Suprapubic skin (tissue), 4 donors: Measurements from ENCODE around the gene HMGCL. TPM values are rescaled to one million over a fixed set of nuclear protein-coding genes. Genes with fewer than 3 reads are reported as not detected.

Experiments
- DNase-seq, 2 donors: peaks; one replicate each; pipeline ENCODE4 v3.0.0-alpha.2; 2019; ENCODE audit warnings: low spot score in 2 of 2
- H3K27ac ChIP-seq: fragments of 200-600 bp; sonication (generic); one replicate; pipeline ENCODE4 v1.5.1; 2019
- H3K27me3 ChIP-seq: fragments of 200-600 bp; sonication (generic); one replicate; pipeline ENCODE4 v1.5.1; 2019
- H3K36me3 ChIP-seq: fragments of 200-600 bp; sonication (generic); one replicate; pipeline ENCODE4 v1.5.1; 2019
- H3K4me1 ChIP-seq: fragments of 200-600 bp; sonication (generic); one replicate; pipeline ENCODE4 v1.5.1; 2019
- H3K4me3 ChIP-seq: fragments of 200-600 bp; sonication (generic); one replicate; pipeline ENCODE4 v1.5.1; 2019; ENCODE audit warnings: mild to moderate bottlenecking
- H3K9me3 ChIP-seq: fragments of 200-600 bp; sonication (generic); one replicate; pipeline ENCODE4 v1.5.1; 2019
- EP300 ChIP-seq: sonication (generic); formaldehyde crosslinking; IDR thresholded peaks from one replicate; pipeline ENCODE4 v1.6.1; 2017; ENCODE audit warnings: antibody characterized with exemption
- POLR2A ChIP-seq, 2 donors: fragments of 450-650 bp; IDR thresholded peaks; one replicate each; pipeline ENCODE4 v1.6.1; 2017; ENCODE audit warnings: antibody characterized with exemption in 2 of 2, mild to moderate bottlenecking in 2 of 2, moderate library complexity in 2 of 2
- POLR2AphosphoS5 ChIP-seq, 3 donors: sonication (generic); formaldehyde crosslinking; IDR thresholded peaks; one replicate each; pipeline ENCODE4 v1.6.1; 2017; ENCODE audit warnings: antibody characterized with exemption in 3 of 3
- WGBS: methylation state at CpG from one replicate; pipeline ENCODE4 v1.1.5; 2018; 5-methylcytosine and 5-hydroxymethylcytosine counted together
- total RNA-seq, 4 donors: library from RNA; depleted of rRNA; stranded (reverse); fragments of >200 nt; gene quantifications; one replicate each; pipeline ENCODE4 v1.1.0, GENCODE V29; 2016
- TF ChIP-seq, protein P1 (sequence below), 2 donors: fragments of 200-600 bp in 1 of 2; fragments of 450-650 bp in 1 of 2; sonication (generic) in 1 of 2; IDR thresholded peaks; one replicate each; pipeline ENCODE4 v1.5.1; 2016 to 2019; ENCODE audit warnings: antibody characterized with exemption in 2 of 2, mild to moderate bottlenecking in 1 of 2, moderate library complexity in 1 of 2

HMGCL gene
- total RNA-seq, 4 donors from 2014 or later = 17.7 to 41.9 (median 29.3) TPM

- Histone ChIP-seq H3K27ac (no peak overlapping the region), H3K36me3 (peaks cover 45% of the 10 kb centered on the region)
- 66% methylated on average over 3 of the region's 3 CpGs for WGBS
Observed at GRCh38 chr1:23810818-23811540, 14.2 kb downstream of the HMGCL start.

DNA sequence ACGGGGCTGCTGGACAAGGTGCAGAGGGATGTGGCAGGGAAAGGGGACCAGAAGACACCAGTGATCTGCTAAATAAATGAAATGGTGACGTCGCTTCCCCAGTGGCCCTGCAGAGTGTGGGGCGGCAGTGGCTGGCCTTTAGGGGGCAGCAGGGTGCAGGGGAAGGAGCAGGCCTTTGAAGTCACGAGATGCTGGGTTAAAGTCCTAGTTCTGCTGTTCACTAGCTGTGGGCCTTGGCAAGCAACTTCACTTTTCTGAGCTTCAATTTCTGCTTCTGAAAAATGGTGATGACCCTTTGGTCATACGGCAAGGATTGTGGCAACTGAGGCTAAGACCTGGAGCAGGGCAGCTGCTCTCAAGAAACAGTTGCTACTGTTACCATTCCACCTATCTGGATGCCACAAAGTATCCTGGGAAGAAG lies 15.5 kb downstream of the HMGCL start:
- Histone ChIP-seq H3K36me3 (peaks cover 33% of the 10 kb centered on the region), H3K27ac (no peak overlapping the region), H3K4me3 (no peak overlapping the region), H3K9me3 (no peaks in the 10 kb centered on the region), H3K27me3 (no peaks in the 10 kb centered on the region), H3K4me1 (peaks cover 2% of the 10 kb centered on the region)
- WGBS = 35% methylated on average over 6 of the region's 6 CpGs
- DNase-seq = no peak
- no peak for TF ChIP-seq EP300
- no peak for TF ChIP-seq POLR2A (IDR thresholded peaks at IDR 0.05)
- TF ChIP-seq, protein P1, sequence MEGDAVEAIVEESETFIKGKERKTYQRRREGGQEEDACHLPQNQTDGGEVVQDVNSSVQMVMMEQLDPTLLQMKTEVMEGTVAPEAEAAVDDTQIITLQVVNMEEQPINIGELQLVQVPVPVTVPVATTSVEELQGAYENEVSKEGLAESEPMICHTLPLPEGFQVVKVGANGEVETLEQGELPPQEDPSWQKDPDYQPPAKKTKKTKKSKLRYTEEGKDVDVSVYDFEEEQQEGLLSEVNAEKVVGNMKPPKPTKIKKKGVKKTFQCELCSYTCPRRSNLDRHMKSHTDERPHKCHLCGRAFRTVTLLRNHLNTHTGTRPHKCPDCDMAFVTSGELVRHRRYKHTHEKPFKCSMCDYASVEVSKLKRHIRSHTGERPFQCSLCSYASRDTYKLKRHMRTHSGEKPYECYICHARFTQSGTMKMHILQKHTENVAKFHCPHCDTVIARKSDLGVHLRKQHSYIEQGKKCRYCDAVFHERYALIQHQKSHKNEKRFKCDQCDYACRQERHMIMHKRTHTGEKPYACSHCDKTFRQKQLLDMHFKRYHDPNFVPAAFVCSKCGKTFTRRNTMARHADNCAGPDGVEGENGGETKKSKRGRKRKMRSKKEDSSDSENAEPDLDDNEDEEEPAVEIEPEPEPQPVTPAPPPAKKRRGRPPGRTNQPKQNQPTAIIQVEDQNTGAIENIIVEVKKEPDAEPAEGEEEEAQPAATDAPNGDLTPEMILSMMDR (IDR thresholded peaks at IDR 0.05) = peak; percentile 18 to 70
- TF ChIP-seq POLR2AphosphoS5 (IDR thresholded peaks at IDR 0.05) = no peak

More at GRCh38 chr1:23810818-23811540, 14.2 kb downstream of the HMGCL start:
- Histone ChIP-seq H3K4me3 (no peak overlapping the region), H3K27me3 (no peaks in the 10 kb centered on the region), H3K9me3 (no peaks in the 10 kb centered on the region), H3K4me1 (peaks cover 2% of the 10 kb centered on the region)
- no peak for DNase-seq
- TF ChIP-seq, protein P1 (IDR thresholded peaks at IDR 0.05) = peak in 1 of 2 donors; percentile 62
- TF ChIP-seq POLR2AphosphoS5 (IDR thresholded peaks at IDR 0.05) = no peak

GRCh38 chr1:23807453-23807852 lies 17.8 kb downstream of the HMGCL start:
- Histone ChIP-seq H3K9me3 (no peaks in the 10 kb centered on the region), H3K27ac (no peak overlapping the region), H3K4me3 (no peak overlapping the region), H3K27me3 (no peaks in the 10 kb centered on the region), H3K4me1 (peaks cover 2% of the 10 kb centered on the region), H3K36me3 (peaks cover 21% of the 10 kb centered on the region)
- TF ChIP-seq, protein P1 (IDR thresholded peaks at IDR 0.05) = no peak
- TF ChIP-seq POLR2A (IDR thresholded peaks at IDR 0.05) (no peak), POLR2AphosphoS5 (IDR thresholded peaks at IDR 0.05) (no peak), EP300 (no peak)
- WGBS = 68% methylated on average over 3 of the region's 3 CpGs
- DNase-seq = no peak

DNA sequence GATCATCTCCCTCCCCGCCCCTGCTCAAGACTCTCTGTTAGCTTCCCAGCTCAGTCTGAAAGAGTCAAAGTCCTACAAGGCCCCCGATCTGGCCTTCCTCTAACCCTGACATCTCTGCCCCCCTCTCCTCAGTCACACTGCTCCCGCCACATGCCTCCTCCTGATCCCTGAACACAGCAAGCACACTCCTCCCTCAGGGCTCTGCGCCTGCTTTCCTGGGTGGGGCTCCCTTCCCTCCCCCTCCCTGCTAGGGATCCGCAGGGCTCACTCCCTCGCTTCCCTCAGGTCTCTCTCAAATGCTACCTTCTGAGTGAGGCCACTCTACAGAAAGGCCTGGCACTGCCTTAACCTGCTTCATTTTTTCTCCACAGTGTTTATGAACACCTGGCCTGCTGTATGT lies 18.9 kb downstream of the HMGCL start:
- Histone ChIP-seq H3K9me3 (no peaks in the 10 kb centered on the region), H3K4me3 (no peak overlapping the region), H3K4me1 (peaks cover 10% of the 10 kb centered on the region), H3K27ac (no peak overlapping the region), H3K27me3 (no peaks in the 10 kb centered on the region), H3K36me3 (peaks cover 13% of the 10 kb centered on the region)
- no peak for DNase-seq
- WGBS = 68% methylated on average over 6 of the region's 6 CpGs
- TF ChIP-seq POLR2A (IDR thresholded peaks at IDR 0.05) = no peak

DNA sequence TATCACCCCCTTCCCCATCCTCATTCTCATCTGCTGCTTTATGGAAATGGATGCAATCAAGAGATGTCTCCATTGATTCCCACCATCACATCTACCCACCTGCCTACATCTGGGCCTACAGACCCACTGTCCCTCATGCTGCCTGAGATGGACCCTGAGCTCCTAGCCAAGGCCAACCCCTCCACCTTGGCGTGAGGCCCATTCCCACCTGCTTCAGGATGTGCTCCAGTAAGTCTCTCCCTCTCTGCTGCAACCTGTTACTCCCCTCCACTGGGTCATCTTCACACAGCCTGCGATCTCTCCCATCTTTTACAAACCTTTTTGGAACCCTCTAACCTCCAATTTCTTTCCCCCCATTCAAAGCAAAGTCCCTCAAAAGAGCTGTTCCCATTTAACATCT lies 20.2 kb downstream of the HMGCL start:
- no peak for DNase-seq
- H3K4me1 ChIP-seq = peaks cover 14% of the 10 kb centered on the region
- H3K27me3 ChIP-seq = no peaks in the 10 kb centered on the region

More for the DNA sequence above, 20.2 kb downstream of the HMGCL start:
- H3K36me3 ChIP-seq = peaks cover 9% of the 10 kb centered on the region
- H3K27ac ChIP-seq = no peak overlapping the region
- no peaks in the 10 kb centered on the region for H3K9me3 ChIP-seq
- no peak overlapping the region for H3K4me3 ChIP-seq
- TF ChIP-seq EP300 (no peak), POLR2A (IDR thresholded peaks at IDR 0.05) (no peak), POLR2AphosphoS5 (IDR thresholded peaks at IDR 0.05) (no peak)
- TF ChIP-seq, protein P1 (IDR thresholded peaks at IDR 0.05) = no peak
- 88% methylated on average over 2 of the region's 2 CpGs for WGBS
